GM18858 (cell line): ENCODE measurements around the gene HOXB6.

ENCODE experiments used
- ATAC-seq: cut with Tn5 transposase; IDR thresholded peaks from one replicate; pipeline ENCODE4 v1.9.1; 2021; ENCODE audit not compliant: unreplicated experiment

Gene HOXB6

GRCh38 chr17:48568499-48569239 lies 36.1 kb downstream of the HOXB6 start:
- ATAC-seq: no peak

GRCh38 chr17:48567646-48568354 lies 37.0 kb downstream of the HOXB6 start:
- ATAC-seq: no peak

GRCh38 chr17:48567209-48567608 lies 37.6 kb downstream of the HOXB6 start:
- no peak for ATAC-seq

- no peak for ATAC-seq
These were observed 38.1 kb downstream of the HOXB6 start for GRCh38 chr17:48566717-48567116.

- no peak for ATAC-seq
These were observed 38.7 kb downstream of the HOXB6 start for GRCh38 chr17:48565925-48566710.

GRCh38 chr17:48565022-48565554 lies 39.7 kb downstream of the HOXB6 start:
- no peak for ATAC-seq

- no peak for ATAC-seq
These were observed 40.4 kb downstream of the HOXB6 start for GRCh38 chr17:48564188-48565021.

GRCh38 chr17:48563867-48564187 lies 41.0 kb downstream of the HOXB6 start:
- no peak for ATAC-seq

GRCh38 chr17:48563385-48563838 lies 41.4 kb downstream of the HOXB6 start:
- ATAC-seq: no peak

- no peak for ATAC-seq
These were observed 41.9 kb downstream of the HOXB6 start for GRCh38 chr17:48562934-48563333.

GRCh38 chr17:48561884-48562810 lies 42.6 kb downstream of the HOXB6 start:
- no peak for ATAC-seq

GRCh38 chr17:48559840-48560817 lies 44.7 kb downstream of the HOXB6 start:
- ATAC-seq: no peak

- no peak for ATAC-seq
These were observed 45.5 kb downstream of the HOXB6 start for GRCh38 chr17:48559122-48559839.

GRCh38 chr17:48558831-48559121 lies 46.0 kb downstream of the HOXB6 start:
- no peak for ATAC-seq

GRCh38 chr17:48558057-48558830 lies 46.5 kb downstream of the HOXB6 start:
- no peak for ATAC-seq

- no peak for ATAC-seq
These were observed 48.0 kb downstream of the HOXB6 start for GRCh38 chr17:48556576-48557401.
